Measurements from ENCODE around the gene MRPL58.

GRCh38 chr17:75049057-75049456, 36.6 kb downstream of the MRPL58 start:
- no peak for TF ChIP-seq POLR2A (IDR thresholded peaks at IDR 0.05)
- no peak for TF ChIP-seq CTCF (IDR thresholded peaks at IDR 0.05)
